Left ventricle myocardium superior (tissue), 1 donor: ENCODE data around the gene AUTS2. TPM values are rescaled to one million over a fixed set of nuclear protein-coding genes. Genes with fewer than 3 reads are reported as not detected.
A peak's percentile ranks its signal among the peaks of the same experiment; 100 is the strongest.

Experiments
- ATAC-seq: fragments of 200-7000 bp; cut with Tn5 transposase; one replicate; pipeline ENCODE4 v1.9.1; 2020; ENCODE audit warnings: mild to moderate bottlenecking, moderate library complexity
- DNase-seq: peaks from one replicate; pipeline ENCODE4 v3.0.0-alpha.2; 2020
- intact Hi-C: fragments of 100-400 bp; cut with micrococcal nuclease; formaldehyde crosslinking; loops from one replicate; pipeline ENCODE4 v1.11.0; 2022
- total RNA-seq: library from RNA; stranded (reverse); fragmentation: NEBNext Ultra II Directional; extraction: Animal tissue kit (Norgen Biotek cat#: 25700); gene quantifications from one replicate; pipeline ENCODE4 v1.2.1, GENCODE V29; 2021
- donor health status: DM: no; HTN: yes; CAD: no; lungs with severe emphysema.

Gene AUTS2
- total RNA-seq, 1 donor from 2014 or later = 7.9 TPM

DNA sequence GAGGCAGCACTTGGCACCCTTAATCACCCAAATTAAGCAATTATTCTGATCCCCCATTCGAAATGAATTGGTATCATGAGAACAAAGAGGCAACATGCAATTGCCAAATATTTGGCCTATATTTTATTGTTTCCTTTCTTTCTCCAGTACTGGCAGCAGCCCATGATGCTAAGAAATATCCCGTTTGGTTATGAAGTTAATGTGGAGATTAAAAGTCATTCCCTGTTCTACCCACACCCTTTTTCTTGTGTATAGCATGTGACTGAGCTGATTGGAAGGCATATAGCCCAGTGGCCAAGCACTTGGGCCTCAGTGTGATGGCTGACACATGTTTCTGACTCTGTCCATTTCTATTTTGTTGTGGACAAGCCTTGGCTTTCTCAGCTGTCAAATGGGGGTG is 841.4 kb downstream of the AUTS2 start:
- ATAC-seq (no peak), DNase-seq (no peak)
- intact Hi-C loops = no loop called here

DNA sequence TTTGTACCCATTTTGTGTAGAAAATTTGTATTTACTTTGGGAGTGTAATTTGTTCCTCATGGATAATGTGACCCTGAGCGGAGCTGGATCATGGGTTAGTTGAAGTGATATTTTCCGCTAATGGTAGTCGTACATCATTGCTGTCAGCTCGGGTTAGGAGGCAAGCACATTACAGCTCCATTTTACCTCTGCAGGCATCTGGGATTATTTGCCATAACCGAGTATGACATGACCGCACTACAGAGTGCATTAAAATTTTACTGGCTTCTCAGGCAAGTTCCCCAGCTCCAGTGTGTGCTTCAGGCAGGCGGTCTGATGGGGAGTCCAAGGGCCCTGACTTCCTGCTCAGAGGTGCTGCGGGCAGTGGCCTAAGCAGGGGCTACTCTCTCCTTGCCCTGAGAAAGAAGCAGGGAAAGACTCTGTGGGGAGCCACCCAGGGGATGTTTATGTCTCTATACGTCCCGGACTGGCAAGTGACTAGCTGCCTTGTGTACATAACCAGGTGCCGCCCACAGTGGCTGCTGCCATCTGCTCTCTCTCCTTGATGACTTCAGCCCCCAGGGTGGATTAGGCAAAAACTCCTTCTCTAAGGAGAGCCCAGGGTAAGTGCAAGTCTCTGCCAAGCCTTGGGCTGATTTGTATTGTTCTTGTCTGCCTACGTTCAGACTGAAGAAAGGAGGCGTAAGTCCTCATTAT is 848.3 kb downstream of the AUTS2 start:
- ATAC-seq (no peak), DNase-seq (no peak)
- intact Hi-C loops = no loop called here

DNA sequence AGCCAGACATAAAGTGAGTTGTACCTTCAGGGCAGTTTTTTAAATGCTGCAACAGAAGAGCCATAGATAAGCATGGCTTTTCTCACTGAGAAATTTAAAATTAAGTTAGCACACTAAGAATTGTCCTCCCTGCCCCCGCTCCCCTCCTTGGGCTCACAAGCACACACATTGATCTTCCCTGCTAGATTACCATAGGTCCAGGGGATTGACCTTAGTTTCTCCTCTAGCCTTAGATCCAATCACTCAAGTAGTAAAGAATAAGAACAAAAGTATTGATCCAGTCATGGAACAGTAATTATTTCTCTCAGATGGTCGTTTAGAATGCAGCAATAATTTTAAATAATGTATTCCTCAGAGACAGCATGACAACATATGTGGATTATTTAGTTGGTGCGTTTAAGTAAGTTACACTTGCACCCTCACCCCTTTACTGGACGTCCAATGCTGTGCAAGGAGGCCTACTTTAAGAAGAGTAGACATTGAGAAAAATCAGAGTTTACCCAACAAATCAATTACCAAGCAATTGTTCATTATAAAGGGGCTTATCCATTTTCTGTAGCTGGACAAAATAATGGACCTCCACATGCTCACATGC is 850.1 kb downstream of the AUTS2 start:
- ATAC-seq (no peak), DNase-seq (no peak)
- intact Hi-C loops = no loop called here

DNA sequence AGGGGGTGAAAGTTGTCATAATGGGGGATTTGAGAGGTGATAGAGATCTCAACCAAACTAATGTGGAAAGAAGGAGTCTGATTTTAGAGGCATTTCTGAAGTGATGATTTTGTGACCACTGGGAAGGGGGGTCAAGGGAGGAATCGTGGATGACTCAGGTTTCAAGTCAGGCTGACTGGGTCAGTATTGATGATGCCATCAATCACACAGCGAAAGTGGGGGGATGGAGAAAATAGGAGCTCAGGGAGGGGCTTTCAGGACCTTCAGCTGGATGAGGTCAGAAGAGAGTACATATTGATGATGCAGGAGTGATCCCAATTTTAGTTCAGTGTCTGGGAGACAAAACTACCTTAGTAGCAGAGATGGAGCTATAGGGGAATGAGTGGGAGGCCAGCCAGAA is 852.5 kb downstream of the AUTS2 start:
- DNase-seq (no peak), ATAC-seq (no peak)
- intact Hi-C loops = no loop called here

DNA sequence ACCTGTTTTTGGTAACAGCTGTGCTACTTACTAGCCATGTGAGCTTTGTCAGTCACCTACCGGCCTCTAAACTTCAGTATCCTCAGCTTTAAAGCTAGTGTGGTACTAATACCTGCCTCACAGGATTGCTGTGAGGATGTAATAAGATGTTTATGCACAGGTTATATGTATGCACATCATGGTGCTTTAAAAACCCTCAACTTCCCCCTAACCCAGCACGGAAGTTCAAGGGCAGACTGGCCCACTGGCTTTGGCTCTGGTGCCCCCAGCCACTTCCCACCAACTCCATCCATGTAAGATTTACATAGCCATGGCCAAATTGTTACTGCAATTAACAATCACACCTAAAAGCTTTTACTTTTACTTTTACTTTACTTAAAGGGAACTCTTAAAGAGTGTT is 857.6 kb downstream of the AUTS2 start:
- intact Hi-C loops = no loop called here
- no peak for ATAC-seq
- DNase-seq = no peak

DNA sequence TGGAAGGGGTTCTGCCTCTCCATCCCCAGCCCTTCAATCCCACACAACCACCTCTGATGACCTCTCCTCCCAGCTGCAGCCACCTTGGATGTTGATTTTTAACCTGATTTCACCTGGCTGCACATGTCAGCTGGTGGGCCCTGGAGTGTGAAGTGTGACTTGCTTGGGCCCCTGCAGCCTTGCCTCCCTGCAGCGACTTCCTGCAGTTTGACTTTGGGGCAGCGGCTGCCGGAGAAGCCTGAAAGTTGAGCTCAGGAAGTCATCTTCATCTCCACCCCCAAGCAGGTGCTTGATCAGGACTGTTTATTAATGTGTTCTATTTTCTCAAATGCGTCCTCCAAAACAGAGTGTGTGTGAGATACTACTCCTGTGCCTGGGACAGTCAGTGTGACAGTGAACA is 858.4 kb downstream of the AUTS2 start:
- DNase-seq (no peak), ATAC-seq (no peak)
- intact Hi-C loops = no loop called here

DNA sequence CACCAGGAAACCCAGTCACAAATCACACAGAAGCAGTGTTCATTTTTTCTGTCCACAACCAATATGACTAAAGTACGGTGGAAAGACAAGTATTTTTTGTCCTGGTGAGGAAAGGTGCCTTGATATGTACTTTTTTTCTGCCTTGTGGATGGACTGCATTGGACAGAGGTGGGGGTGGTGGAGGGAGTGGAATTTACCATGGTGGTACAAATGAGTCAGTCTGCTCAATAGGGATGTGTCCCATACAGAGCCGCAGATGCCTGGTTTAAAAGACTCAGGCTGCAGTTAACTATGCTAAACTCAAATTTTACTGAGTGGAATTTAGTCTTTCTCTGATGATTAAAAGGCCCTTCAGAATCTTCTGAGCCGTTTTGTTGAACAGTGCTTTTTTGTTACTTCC is 859.2 kb downstream of the AUTS2 start:
- intact Hi-C loops = no loop called here
- no peak for DNase-seq
- ATAC-seq = no peak

DNA sequence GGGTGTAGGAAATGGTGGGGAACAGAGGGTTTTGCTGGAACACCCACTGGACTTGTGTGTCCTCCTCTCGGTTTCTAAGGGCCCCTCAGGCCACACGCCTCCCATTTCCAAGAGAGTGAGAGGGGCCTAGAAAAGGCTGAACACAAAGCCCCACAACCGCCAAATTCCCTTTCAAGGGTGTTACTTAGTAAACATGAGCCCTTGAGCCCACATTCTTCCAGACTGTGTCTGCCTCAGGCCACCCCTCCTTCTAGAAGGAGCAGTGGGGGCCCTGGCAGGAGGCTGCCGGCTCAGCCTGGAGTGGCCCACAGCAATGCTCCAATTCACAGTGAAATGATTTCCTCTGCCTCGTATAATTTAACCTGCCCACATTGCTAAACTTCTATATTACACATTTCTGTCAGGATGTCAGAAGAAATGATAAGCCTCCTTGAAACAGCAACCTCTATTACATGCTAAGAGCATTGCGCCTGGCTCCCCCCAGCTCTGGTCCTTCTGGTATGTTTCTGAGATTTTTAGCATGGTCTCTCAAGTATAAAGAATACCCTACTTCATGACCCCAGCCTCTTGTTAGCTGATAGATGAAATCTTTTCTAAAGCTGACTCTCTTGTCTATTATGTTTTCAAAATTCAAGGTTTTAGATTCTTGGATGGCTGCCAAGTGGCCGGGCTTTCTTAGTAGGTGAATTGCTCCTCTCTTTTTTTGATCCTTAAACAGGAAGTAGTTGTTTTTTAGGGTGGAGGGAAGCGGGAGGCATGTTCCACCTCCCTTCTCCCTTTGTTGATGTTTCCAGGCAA is 859.8 kb downstream of the AUTS2 start:
- ATAC-seq = no peak
- intact Hi-C loops = no loop called here
- no peak for DNase-seq

DNA sequence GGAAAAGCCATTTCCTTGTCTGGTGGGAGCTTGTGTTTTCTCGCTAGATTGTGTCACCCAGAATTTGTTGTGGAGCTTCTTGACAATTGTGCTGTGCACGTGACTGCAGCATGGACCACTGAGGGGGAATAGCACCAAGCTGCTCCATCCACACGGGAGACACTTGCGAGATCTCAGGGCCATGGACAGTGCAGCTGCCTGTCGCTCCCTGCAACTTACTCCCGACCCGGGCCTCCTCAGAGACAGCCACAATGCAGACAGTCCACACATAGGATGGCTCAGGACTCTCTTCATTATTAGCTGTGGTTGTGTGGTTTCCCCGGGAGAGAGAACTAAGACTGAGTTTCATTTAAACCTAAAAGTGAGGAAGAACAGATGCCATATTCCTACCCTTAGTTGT is 860.5 kb downstream of the AUTS2 start:
- ATAC-seq = no peak

DNA sequence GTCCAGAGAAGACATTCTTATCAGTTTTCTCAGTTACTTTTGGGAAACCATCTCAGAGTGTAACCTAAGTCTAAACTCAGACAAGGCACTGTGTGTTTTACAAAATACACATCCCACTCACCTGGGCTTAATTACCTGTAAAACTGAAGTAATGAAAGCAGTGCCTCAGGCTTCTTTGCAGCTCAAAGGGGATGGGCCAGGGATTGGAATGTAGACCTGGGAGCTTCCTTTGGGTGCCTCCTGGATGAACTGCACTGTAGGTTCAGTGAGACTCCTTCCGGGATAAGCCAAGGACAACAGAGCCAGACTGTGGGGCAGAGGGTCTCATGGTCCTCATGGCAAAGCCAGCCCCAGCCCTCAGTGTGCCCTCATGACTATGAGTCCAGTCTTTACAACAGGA is 861.3 kb downstream of the AUTS2 start:
- intact Hi-C loops = no loop called here
- no peak for DNase-seq
- no peak for ATAC-seq

More for the DNA sequence above, 860.5 kb downstream of the AUTS2 start:
- intact Hi-C loops = no loop called here
- no peak for DNase-seq

DNA sequence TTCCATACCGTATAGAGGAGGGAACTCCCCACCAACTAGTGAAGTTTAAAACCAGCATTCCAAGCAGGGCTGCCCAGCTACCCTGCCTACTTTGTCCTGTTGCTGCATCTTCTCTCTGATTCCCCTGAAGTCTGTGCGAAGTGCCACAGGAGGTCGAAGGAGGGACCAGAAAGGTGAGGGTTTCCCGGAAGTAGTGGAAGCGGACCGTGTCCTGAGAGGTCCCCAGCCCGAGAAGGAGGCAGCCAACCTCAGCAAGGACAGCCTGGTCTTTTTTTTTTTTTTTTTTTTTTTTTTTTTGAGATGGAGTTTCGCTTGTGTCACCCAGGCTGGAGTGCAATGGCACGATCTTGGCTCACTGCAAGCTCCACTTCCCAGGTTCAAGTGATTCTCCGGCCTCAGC is 861.8 kb downstream of the AUTS2 start:
- DNase-seq = no peak
- ATAC-seq = no peak
- intact Hi-C loops = no loop called here

DNA sequence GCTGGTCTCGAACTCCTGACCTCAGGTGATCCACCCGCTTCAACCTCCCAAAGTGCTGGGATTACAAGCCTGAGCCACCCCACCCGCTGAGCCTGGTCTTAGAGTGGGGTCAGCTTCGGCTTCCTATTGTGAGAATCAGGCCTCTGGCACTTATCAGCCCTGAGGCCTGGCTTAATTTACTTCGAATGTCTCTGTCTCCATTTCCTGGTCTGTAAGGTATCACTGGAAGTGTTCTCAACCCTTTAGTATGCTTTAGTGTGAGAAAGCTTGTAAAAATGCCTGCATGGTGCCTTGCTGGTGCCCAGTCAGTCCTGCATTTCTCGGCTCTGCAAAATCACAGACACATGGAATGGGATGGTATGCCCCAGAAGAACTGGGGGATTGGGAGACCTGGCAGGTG is 862.3 kb downstream of the AUTS2 start:
- DNase-seq = no peak
- intact Hi-C loops = no loop called here
- ATAC-seq = no peak

DNA sequence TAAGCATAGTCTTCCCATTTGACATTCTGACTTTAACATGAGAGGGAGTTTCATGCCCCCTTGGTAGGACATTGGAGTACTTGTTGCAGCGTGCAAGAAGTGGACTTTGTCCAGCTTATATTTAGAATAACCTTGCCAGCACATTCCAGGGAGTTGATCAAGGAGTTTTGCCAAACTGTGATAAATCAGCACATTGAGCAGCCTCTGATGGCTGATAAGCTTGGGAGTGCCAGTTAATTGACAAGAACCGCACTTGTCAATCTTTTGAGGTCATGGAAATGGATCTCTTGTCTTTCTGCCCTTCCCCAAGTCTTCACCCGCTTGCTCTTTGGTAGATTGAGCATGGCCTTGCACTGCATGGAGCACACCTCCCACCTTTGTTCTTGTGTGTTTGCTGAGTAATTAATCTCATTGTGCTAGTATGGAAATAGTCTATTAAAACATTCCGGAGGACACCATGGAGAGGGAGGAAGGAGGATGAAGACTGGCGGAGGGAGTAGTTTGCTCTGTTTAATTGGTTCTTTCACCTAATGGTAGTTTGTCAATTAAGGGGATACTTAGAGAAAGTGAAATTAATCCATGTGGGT is 865.2 kb downstream of the AUTS2 start:
- no peak for DNase-seq
- no peak for ATAC-seq
- intact Hi-C loops = no loop called here

DNA sequence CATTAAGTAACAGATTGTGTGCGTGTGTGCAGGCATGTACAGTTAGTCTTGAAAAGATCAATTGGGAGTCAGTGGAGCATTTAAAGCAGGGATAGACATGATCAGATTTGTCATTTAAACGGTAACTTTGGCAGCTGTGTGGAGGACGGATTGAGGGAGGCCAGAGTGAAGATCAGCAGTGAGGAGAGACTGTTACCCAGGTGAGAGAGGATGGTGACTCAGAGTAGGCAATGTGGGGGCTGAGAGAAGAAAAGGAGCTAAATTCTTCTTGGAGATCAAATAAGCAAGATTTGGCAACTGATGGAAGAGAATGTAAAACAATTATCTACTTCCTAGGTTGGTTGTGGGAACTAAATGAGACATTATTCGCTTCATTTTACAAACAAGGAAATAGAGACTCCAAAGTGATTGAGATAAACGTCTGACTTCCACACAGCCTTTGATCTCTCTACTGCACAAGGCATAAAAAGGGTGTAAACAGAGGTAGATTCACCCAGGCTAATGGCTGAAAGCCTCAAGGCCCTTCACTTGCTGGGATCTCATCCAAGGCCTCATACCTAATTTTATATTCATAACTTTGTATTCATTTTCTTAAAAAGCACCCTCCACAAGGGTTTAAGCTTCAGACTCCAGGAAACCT is 868.6 kb downstream of the AUTS2 start:
- ATAC-seq (no peak), DNase-seq (no peak)
- intact Hi-C loops = no loop called here

DNA sequence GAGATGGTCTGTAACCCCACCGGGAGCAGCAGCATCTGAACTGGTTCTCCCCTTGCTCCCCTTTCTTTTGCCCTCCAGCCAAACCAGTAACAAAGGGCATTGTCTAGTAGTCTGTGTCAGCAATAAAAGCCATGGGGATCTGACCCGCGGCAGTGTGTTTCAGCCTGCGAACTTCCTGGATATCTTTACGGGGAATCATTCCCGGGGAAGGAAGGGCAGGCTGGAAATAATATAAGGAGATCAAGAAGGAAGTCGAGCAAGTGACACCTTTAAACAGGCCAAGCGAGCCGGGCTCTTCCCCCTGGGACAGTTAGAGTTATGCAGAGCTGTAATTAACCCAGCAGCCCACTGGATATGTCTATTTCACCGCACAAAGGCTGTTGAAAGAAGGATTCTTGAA is 872.5 kb downstream of the AUTS2 start:
- DNase-seq (no peak), ATAC-seq (no peak)
- intact Hi-C loops = no loop called here

DNA sequence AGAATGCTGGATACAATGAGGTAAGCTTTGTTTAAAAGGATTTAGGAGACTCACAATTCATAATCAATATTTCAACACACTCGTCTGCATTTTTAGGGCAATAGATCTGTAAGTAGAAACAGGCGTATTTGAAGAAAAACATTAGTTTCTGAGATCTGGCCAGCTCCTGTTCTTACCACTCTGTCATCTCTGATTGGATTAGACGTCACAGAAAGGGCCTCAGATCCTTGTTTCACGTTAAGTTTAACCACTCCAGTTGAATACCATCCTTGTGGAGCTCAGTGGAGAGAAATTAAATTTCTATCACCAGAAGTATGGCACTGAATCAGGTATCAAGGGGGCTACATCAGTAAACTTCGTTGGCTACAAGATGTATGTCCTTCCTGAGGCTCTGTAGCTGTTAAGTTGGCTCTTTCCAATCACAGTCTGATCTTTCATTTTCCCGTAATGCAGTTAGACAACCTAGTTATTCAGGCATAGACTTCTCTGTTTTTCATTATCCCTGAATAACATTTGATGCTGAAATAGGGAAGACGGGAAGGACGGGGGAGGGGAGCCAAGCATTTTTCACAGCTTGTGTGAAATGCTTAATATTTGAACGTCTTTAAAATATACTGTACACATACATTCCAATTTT is 874.4 kb downstream of the AUTS2 start:
- DNase-seq = no peak
- intact Hi-C loops = no loop called here
- no peak for ATAC-seq

DNA sequence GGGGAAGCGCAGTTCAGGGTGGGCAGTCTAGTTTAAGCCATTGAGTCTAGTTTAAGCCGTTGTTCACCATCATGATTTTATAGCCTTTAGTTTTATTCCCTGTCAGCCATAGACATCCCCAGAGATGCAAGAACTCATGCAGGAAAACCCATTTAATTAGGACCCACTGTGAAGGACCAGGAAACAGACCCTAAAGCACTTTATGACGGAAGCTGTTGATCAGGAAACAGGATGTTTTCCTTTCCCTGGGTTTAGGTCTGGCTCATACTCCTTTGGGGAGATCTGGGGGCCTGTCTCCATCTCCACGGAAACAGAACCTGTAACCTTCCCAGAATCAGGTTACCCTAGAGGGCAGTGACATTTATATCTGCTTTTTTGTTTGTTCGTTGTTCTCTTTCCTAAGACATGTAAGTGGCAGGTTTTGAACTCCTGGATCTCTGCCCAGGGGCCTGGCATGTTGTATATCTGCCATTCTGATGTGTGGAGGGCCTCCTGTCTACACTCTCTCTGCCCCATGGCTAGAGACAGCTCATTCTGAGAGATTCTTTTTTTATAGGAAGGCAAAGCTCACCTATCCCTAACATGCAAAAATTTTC is 876.5 kb downstream of the AUTS2 start:
- intact Hi-C loops = no loop called here
- DNase-seq (peak; percentile 63), ATAC-seq (peak; percentile 89)

DNA sequence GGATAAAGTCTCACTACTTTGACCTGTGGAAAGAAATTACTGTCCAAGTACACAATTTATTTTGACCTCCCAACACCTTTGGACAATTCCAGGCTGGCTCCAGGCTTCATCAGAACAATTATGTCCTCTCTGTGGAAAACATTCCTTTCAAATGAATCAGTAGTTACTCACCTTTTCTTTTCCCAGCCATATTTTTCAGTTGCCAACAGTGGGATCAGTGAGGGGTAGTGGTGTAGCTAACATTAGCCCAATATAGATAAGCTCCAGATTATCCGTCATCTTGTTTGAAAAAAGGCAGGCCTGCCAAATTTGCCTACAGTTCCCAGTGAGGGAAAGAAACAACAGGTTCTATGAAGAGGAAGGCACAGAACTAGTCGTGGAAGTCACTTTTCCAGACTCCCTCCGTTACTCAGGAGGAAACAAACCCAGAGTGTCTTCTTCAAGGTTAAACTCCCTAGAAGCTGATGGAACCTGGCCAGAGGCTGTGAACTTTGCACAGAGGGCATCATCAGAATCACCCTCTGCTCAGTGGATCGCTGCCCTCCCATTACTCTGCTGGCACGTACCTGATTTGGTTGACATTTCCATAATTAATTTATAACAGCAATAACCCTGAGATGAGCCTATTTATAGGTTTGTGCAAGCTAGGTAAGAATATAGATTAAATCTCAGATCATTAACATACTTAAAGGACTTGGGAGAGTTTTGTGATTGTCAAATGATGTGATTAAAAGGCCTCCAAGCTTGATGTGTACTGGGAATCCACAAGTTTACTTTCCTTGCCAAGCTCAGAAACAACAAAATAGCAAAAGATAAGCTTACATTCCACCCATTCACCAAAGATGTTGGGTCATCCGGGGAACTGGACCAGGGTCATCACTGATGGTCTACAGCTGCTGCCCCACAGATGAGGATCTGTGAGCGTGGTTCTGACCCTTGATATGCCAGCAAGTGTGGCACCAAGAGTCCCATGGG is 879.0 kb downstream of the AUTS2 start:
- ATAC-seq (peak; percentile 52), DNase-seq (no peak)
- intact Hi-C loops = no loop called here
